NCI-H1092 (cell line): ENCODE results near the gene UBASH3B.
"Not testable (repeated sequence)": the region's sequence is repeated elsewhere in the genome, so short reads cannot be mapped to it uniquely, and the experiment has no call there.

ENCODE experiments used
- DNase-seq: peaks from one replicate; lab custom pipeline; 2025; lab: John Stamatoyannopoulos, UW

The UBASH3B gene

DNA sequence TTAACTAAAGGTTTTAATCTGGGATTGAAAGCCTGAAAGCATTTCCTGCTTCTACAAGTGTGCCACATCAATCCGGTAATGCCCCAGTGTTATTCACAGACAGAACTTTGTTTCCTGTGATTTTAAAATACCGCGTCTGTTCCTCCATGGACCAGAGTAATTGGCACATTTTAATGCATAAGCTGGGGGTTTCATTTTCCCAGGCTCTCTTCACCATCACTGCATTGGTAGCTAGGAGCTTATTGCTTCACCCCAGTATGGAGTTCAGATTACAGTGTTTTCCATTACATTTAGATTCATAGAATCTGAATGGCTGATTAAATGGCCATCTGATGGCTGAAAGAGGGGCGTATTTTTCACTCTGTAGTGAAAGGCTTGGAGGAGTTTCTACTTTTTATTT lies 157.1 kb downstream of the UBASH3B start:
- no peak for DNase-seq

DNA sequence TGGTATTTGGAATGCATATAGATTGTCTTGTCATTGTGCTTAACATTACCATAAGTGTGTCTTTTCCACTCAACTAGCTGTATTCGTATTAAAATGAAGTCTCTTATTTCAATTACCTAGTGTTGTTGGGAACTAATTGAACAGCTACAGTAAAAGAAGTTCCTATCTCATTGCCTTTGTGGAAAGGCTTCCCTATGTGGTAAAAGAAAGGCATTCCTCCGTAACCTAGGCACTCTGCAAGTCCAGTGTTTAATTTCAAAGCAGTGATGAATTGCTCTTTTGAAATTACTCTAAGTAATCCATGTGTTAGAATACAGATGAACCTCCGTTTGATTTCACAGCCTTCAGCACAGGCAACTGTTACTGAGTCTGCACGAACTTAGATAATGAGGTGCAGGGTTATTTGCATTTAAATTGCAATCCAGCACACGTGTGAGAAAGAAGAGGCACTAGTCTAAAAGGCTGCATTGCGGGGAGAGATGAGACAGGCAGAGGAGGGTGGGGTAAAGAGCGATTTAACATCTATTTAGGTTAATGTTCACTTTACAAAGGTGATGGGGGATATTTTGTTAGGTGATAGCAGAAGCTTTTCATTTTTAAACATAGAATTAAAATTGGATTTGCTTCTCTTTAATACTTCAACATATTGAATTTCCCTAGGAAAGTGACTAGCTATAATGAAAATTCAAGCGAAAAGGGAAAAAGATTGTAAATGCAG lies 157.8 kb downstream of the UBASH3B start:
- DNase-seq = no peak

DNA sequence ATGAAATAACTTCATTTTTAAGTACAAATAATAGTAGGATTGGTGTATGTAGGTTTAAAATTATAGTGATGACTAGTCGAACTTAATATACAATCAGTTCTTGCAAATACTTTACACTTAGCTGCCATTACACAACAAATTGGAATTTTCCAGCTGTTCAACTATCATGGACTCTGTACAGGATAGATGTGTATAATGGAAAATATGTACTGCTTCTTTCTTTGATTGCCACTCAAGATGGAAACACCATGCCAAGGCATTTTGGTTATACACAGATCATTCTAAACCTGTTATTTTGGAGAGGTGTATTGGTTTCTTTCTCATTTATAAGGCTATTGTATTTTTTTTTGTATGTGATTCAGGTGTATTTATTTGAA lies 158.4 kb downstream of the UBASH3B start:
- no peak for DNase-seq

DNA sequence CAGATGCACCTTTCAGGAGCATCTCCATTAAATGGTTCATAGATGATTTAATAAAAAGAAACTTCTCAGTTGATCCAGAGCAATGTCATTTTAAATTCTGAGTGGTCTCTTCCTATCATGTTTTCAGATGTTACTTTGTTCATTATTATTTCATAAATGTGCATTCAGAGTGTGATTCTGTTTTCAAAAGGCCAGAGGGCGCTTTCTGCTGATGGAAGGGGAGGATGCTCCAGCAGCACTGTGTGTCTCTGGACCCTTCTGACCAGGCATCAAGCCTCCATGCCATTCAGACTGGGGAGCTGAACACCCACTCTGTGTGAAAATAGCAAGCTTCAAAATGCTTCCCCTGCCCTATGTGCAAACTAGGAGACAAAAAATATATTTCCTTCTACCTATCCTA lies 158.9 kb downstream of the UBASH3B start:
- DNase-seq = no peak

DNA sequence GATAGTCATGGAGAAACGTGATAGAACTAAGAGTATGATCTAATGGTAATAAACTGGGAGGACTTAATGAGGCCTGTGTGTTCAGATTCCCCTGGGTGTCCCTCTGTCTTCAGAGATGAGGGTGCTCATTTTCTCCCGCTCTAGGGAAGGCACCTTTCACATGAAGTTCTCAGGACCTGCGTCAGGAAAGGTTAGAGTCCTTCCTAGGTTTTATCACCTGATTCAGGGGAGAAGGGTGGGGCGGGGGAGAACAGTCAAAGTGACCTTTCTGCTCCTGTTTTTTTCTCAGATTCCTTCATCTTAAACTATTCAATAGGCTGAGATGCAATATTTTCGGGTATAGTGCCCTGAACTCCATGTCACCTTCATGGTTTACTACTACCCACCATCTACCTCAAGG lies 160.4 kb downstream of the UBASH3B start:
- no peak for DNase-seq

DNA sequence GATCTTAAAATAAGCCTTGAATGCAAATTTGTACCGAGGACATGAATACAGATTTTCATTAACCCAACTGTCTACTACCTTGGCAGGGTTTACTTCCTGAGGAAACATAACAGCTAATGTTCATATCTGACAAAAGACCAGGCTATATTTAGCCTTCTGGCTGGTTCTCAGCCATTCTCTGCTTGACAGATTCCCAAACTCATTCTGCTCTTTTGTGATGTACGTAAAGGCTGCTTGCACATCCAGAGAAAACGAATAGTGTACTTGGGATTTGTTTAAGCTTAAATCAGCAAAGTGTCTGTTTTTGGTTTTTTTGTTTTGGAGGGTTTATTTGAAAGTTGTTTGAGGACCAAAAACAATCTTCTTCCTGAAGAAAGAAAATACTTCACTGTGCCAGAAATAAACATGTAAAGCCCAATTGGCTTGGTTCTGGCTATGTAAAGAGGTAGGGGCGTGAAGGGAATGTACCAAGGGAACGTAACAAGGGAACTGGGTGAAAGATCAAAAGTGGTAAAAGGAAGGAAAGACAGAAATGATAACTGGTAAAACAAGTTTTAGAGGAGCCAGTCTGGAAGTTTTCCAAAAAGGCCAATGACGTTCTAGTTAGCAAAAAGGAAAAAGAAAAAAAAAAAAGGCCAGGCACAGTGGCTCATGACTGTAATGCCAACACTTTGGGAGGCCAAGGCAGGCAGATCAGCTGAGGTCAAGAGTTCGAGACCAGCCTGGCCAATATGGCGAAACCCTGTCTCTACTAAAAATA lies 161.4 kb downstream of the UBASH3B start:
- DNase-seq = no peak

DNA sequence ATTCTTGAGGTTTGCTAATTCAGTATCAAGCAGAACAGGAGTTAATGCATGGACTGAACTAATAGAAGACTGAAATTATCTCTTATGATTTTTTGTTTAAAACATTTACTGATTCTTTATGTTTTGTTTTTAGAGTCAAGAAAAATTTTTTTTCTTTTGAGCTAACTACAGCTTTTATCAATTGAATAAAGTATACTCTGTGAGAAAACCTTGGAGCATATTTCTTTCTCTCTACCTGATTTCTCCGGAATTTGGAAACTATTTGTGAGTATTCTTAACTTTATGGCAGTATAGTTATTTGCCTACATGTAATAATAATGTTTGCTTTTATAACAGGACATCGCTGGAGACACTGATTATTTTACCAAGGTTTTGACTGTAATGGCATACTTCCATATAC lies 164.6 kb downstream of the UBASH3B start:
- DNase-seq = no peak

DNA sequence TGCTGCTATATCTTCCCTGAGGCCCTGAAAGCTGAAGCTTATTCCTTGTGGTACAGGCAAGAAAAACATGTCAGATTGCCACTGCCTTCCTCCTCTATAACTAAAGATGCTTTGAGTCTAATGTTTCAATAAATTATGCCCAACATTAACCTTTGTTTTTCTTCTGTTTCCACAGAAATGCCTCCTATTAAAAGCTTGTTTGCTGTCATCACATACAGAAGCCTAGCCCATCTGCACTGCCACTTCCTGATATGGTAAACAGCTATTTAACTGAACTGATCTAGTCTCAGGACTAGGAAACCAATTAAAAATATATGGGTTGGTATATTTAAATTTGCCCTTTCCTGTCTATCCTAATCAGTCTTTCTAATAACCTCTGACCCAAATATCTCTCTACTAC lies 165.6 kb downstream of the UBASH3B start:
- DNase-seq = no peak

DNA sequence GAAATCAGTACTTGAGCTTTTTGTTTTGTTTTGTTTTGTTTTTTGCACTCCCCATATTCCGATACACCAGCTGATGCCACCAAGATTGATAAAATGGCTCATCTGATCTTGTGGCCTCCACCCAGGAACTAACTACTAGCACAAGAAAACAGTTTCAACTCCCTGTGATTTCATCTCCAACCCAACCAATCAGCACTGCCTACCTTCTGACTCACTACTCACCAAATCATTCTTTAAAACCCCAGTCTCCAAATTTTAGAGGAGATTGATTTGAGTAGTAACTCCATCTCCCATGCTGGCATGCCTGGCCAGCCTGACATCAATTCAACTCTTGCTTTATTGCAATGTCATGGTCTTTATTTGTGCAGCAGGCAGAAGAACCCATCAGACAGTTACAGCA lies 166.7 kb downstream of the UBASH3B start:
- DNase-seq = no peak

DNA sequence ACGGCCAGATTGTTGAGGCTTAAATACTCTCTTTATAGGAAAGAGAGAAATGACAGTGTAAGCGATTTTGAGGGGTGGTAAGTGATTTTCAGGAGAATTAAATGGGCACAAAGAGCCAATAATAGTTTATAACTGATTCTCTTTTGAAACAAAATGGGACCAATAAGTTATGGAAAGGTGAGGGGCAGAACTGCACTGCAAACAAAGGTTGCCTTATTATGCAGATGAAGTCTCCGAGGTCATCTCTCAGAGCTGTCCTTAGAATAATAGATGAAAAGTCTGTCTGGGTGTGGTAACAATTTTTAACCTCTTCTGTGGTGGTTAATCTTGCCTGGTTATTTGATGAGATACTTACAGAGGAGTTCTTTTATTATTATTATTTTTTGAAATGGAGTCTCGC lies 168.0 kb downstream of the UBASH3B start:
- DNase-seq = no peak

DNA sequence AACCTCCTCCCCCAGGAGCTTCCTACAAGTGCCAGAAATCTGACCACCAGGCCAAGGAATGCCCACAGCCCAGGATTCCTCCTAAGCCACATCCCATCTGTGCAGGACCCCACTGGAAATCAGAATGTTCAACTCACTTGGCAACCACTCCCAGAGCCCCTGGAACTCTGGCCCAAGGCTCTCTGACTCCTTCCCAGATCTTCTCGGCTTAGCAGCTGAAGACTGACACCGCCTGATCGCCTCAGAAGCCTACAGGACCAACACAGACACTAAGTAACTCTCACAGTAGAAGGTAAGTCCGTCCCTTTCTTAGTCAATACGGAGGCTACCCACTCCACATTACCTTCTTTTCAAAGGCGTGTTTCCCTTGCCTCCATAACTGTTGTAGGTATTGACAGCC lies 173.8 kb downstream of the UBASH3B start:
- not testable (repeated sequence) for DNase-seq

DNA sequence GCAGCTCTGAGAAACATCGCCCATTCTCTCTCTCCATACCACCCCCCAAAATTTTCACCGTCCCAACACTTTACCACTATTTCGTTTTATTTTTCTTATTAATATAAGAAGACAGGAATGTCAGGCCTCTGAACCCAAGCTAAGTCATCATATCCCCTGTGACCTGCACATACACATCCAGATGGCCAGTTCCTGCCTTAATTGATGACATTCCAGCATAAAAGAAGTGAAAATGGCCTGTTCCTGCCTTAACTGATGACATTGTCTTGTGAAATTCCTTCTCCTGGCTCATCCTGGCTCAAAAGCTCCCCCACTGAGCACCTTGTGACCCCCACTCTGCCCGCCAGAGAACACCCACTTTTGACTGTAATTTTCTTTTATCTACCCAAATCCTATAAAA lies 176.8 kb downstream of the UBASH3B start:
- not testable (repeated sequence) for DNase-seq

DNA sequence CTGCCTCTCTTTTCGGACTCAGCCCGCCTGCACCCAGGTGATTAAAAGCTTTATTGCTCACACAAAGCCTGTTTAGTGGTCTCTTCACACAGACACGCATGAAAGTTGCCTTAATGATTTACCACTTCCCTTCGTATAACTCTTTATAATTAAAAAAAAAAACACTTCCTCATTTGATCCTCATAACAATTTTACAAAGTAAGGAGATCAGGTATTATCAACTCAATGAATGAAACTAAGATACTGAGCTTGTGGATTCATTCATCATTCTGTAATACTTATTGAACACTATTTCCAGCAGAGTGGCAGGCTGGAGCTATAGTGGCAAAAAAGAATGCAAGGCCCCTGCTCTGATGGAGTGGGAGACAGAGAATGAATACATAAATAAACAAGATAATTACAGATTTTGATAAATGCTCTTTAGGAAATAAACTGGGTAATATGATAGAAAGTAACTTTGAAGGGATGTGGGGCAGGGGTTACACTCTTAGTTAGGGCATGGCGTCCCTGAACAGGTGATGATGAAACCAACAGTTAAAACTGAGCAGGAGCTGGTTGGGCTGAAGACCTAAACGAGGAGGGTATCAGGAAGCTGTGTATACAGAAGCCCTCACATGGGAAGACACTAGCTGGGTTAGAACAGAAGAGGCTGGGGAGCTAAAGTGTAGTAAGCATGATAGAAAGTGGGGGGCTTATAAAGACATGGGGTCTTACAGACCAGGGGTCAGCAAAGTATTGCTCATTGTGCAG lies 177.4 kb downstream of the UBASH3B start:
- no peak for DNase-seq

DNA sequence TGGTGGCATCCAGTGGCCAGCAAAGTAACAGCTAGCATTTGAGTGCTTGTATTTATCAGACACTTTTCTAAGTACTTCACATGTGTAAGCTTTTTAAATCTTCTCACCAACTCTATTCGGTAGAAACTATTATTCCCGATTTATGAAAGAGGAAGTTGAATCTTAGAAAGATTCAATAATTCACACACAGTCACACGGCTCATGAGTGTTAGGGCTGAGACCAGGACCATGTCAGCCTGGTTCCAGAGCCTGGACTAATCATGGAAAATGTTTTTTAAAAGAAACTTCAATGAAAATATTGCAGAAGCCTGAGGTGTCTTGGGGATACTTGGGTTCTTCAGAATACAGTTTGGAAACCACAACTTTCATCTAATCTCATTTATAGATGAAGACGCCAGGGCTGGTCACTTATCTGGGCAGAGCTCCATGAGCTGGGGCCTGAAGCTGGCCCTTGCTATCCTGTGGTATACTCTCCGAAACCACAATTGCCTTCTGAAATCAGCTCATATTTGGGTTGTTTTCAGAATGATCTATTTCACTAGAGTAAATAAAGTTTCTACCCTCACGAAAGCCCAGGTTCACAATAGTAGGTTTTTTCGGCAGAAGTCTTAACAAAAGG lies 178.4 kb downstream of the UBASH3B start:
- no peak for DNase-seq

DNA sequence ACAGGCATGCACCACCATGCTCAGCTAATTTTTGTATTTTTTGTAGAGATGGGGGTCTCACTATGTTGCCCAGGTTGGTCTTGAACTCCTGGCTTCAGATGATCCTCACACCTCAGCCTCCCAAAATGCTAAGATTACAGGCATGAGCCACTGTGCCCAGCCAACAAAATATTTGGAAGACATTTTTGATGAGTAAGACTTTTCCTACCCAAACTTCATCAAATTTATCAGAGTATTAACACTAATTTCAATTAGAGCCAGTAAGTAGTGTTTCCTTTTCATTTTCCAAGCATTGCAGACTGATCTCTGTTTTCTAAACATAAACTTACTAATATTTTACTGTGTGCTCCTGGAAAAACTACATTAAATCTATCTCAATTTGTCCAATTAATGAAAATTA lies 181.4 kb downstream of the UBASH3B start:
- DNase-seq = no peak

DNA sequence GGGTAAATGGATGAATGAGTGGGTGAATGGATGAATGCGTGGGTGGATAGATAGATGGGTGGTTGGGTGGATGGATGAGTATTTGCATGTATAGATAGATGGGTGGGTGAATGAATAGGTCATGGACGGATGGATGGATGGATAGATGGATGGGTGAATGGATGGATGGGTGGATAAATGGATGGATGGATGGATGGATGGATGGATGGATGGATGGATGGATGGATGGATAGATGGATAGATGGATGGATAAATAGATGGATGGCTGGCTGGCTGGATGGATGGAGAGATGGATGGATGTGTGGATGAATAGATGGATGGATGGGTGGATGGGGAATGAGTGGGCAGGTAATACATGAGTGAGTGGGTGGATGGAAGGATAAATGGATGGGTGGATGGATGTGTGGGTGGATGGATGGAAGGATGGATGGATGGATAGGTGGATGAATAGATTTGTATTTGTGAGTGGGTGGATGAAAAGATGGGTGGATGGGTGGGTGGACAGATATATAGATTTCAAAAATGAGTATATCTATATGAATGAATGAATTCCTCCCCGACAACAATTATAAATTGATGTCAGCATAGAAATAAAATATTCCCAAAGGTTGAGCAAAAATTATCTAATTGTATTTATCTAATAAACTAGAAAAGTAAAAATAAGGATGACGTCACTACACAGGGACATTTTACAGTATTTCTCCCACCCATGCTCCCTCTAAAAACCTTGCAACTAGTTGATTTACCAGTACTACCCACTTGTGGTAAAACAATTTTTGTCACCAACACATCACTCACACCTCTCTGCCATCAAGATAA lies 182.2 kb downstream of the UBASH3B start:
- no peak for DNase-seq

DNA sequence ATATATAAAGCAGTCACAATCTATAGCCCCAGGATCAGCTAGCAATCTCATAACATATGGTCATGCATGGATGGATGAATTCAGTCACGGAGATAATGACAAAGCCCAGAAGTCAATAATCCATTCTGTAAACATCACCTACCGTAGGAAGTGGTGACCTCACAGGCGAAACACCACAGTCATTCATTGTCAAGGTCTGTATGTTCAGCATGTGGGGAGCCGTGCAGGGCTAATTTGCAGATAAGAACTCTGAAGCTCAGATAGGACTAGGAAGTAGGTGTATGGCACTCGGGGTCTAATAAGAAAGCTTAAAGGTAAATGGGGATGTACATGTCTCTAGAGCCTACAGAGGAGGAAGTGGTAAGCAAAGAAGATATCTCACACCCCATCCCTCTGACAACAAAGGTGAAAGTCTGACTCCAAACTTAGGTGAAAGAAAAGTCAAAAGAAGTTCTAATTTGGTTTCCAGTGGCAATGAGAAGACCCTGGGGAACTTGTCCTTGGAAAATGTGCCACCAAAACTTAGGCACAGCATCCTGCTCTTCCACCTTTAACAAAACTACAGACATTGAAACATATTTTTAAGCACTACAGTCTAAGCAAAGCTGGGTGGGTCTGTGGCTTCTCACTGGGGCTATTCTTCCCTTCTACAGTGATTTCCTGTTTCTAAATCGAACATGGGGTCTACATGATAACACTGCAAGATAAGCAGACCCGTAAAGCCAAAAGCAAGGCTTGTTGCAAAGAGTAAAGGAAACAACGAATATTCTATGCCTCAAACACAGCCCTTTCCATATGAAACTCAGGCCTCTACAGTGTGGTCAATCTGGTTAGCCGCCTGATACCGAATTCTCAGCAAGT lies 188.0 kb downstream of the UBASH3B start:
- no peak for DNase-seq

DNA sequence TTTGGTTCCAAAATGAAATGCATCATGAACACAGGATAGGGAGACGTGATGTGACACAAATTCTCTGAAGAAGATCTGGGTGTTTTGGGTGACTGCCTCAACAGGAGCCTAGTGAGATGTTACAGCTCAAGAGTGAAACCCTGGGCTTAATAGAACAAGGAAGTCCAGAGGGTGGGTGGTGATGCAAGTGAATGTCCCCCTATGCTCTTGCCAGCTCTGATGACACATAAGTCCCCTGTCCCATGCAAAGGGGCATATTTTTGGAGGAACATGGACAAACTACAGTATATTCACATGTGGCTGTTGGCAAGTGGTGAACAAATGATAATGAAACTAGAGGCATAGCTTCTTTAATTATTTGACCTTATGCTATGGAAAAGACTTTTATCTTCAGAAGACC lies 191.9 kb downstream of the UBASH3B start:
- DNase-seq = no peak

DNA sequence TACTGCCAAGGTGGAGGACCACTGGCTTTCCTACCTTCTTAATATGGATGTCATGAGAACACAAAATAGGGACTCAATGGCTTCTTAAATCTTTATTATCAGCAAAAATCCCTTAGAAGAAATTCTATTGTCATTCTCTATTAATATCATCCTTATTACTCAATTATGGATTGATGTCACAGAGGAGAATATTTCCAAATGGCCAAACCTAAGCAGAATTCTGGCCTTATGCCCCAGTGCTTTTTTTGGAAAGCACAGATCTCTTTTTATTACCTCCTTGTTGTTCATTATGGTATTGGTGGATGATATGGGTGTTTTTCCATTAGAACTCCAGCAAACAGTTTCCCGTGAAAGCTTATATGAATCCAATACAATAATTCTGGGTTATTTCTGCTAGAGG lies 192.7 kb downstream of the UBASH3B start:
- no peak for DNase-seq

DNA sequence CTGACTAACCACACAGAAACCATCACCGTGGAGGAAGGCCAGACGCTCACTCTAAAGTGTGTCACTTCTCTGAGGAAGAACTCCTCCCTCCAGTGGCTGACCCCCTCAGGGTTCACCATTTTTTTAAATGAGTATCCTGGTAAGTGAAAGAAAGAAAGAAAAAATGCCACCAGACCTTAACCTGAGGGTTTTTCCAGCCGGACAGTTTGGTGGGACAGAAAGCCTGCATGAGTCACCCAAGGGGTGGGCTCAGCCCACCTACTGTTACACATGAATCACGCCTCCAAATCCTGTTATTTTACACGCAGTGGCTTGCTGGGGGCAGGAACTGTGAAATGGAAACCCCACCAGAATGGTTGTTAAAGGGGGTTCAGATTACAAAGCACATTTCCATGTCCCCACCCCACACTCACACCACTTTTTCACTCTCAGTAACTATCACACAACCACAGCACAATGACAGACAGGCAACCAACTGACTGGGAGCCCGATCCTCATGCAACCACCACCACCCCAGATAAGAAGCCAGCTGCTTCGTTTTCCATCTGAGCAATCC lies 194.6 kb downstream of the UBASH3B start:
- no peak for DNase-seq
